Measurements from ENCODE around the gene PLA2R1.

The PLA2R1 gene

GRCh38 chr2:159926695-159927094 is 135.7 kb downstream of the PLA2R1 start:
- H3K27ac ChIP-seq (ENCODE audit: low read depth, low read length), result no peak overlapping the region
- no peak overlapping the region for H3K9ac ChIP-seq (ENCODE audit: low read depth, low read length)
- H3K9me3 ChIP-seq (ENCODE audit: control insufficient read depth, insufficient read depth, low read length), result no peaks in the 10 kb centered on the region
- H3K4me3 ChIP-seq (ENCODE audit: low read depth, low read length), result no peak overlapping the region
- no peaks in the 10 kb centered on the region for H3K27me3 ChIP-seq (ENCODE audit: control insufficient read depth, insufficient read depth, low read length)
- no peaks in the 10 kb centered on the region for H3K36me3 ChIP-seq (ENCODE audit: control insufficient read depth, insufficient read depth, low read length)
- H3K4me1 ChIP-seq (ENCODE audit: control insufficient read depth, insufficient read depth, low read length), result 0 out of 2 replicates have a peak, but pooled peaks cover 4% of the 10 kb centered on the region

- no peaks in the 10 kb centered on the region for H3K9me3 ChIP-seq (ENCODE audit: control insufficient read depth, insufficient read depth, low read length)
- H3K9ac ChIP-seq (ENCODE audit: low read depth, low read length), result no peak overlapping the region
- no peaks in the 10 kb centered on the region for H3K36me3 ChIP-seq (ENCODE audit: control insufficient read depth, insufficient read depth, low read length)
Observed at GRCh38 chr2:159925975-159926374, 136.4 kb downstream of the PLA2R1 start.

GRCh38 chr2:159922563-159922962 is 139.9 kb downstream of the PLA2R1 start:
- Histone ChIP-seq H3K9me3 (ENCODE audit: control insufficient read depth, insufficient read depth, low read length) (no peaks in the 10 kb centered on the region), H3K9ac (ENCODE audit: low read depth, low read length) (no peak overlapping the region), H3K27me3 (ENCODE audit: control insufficient read depth, insufficient read depth, low read length) (no peaks in the 10 kb centered on the region), H3K4me1 (ENCODE audit: control insufficient read depth, insufficient read depth, low read length) (0 out of 2 replicates have a peak, but pooled peaks cover 4% of the 10 kb centered on the region), H3K36me3 (ENCODE audit: control insufficient read depth, insufficient read depth, low read length) (no peaks in the 10 kb centered on the region), H3K4me3 (ENCODE audit: low read depth, low read length) (no peak overlapping the region), H3K27ac (ENCODE audit: low read depth, low read length) (no peak overlapping the region)

More at GRCh38 chr2:159925975-159926374, 136.4 kb downstream of the PLA2R1 start:
- no peak overlapping the region for H3K27ac ChIP-seq (ENCODE audit: low read depth, low read length)
- H3K4me1 ChIP-seq (ENCODE audit: control insufficient read depth, insufficient read depth, low read length), result 0 out of 2 replicates have a peak, but pooled peaks cover 4% of the 10 kb centered on the region
- no peak overlapping the region for H3K4me3 ChIP-seq (ENCODE audit: low read depth, low read length)
- no peaks in the 10 kb centered on the region for H3K27me3 ChIP-seq (ENCODE audit: control insufficient read depth, insufficient read depth, low read length)

- Histone ChIP-seq H3K27ac (ENCODE audit: low read depth, low read length) (no peak overlapping the region), H3K4me3 (ENCODE audit: low read depth, low read length) (no peak overlapping the region), H3K27me3 (ENCODE audit: control insufficient read depth, insufficient read depth, low read length) (no peaks in the 10 kb centered on the region), H3K9ac (ENCODE audit: low read depth, low read length) (no peak overlapping the region), H3K9me3 (ENCODE audit: control insufficient read depth, insufficient read depth, low read length) (no peaks in the 10 kb centered on the region), H3K36me3 (ENCODE audit: control insufficient read depth, insufficient read depth, low read length) (no peaks in the 10 kb centered on the region), H3K4me1 (ENCODE audit: control insufficient read depth, insufficient read depth, low read length) (0 out of 2 replicates have a peak, but pooled peaks cover 1% of the 10 kb centered on the region)
Observed at GRCh38 chr2:159921752-159922404, 140.5 kb downstream of the PLA2R1 start.

GRCh38 chr2:159916511-159916910 is 145.9 kb downstream of the PLA2R1 start:
- Histone ChIP-seq H3K27me3 (ENCODE audit: control insufficient read depth, insufficient read depth, low read length) (no peaks in the 10 kb centered on the region), H3K4me1 (ENCODE audit: control insufficient read depth, insufficient read depth, low read length) (no peaks in the 10 kb centered on the region), H3K36me3 (ENCODE audit: control insufficient read depth, insufficient read depth, low read length) (no peaks in the 10 kb centered on the region), H3K4me3 (ENCODE audit: low read depth, low read length) (no peak overlapping the region), H3K9ac (ENCODE audit: low read depth, low read length) (no peak overlapping the region), H3K27ac (ENCODE audit: low read depth, low read length) (no peak overlapping the region), H3K9me3 (ENCODE audit: control insufficient read depth, insufficient read depth, low read length) (no peaks in the 10 kb centered on the region)

- H3K9me3 ChIP-seq (ENCODE audit: control insufficient read depth, insufficient read depth, low read length), result no peaks in the 10 kb centered on the region
- no peak overlapping the region for H3K9ac ChIP-seq (ENCODE audit: low read depth, low read length)
- no peaks in the 10 kb centered on the region for H3K36me3 ChIP-seq (ENCODE audit: control insufficient read depth, insufficient read depth, low read length)
- H3K27ac ChIP-seq (ENCODE audit: low read depth, low read length), result no peak overlapping the region
- no peak overlapping the region for H3K4me3 ChIP-seq (ENCODE audit: low read depth, low read length)
- no peaks in the 10 kb centered on the region for H3K4me1 ChIP-seq (ENCODE audit: control insufficient read depth, insufficient read depth, low read length)
- H3K27me3 ChIP-seq (ENCODE audit: control insufficient read depth, insufficient read depth, low read length), result no peaks in the 10 kb centered on the region
Observed at GRCh38 chr2:159913900-159914299, 148.5 kb downstream of the PLA2R1 start.

- no peaks in the 10 kb centered on the region for H3K4me1 ChIP-seq (ENCODE audit: control insufficient read depth, insufficient read depth, low read length)
- no peak overlapping the region for H3K4me3 ChIP-seq (ENCODE audit: low read depth, low read length)
- H3K27ac ChIP-seq (ENCODE audit: low read depth, low read length), result no peak overlapping the region
- H3K36me3 ChIP-seq (ENCODE audit: control insufficient read depth, insufficient read depth, low read length), result no peaks in the 10 kb centered on the region
- no peaks in the 10 kb centered on the region for H3K9me3 ChIP-seq (ENCODE audit: control insufficient read depth, insufficient read depth, low read length)
- no peak overlapping the region for H3K9ac ChIP-seq (ENCODE audit: low read depth, low read length)
- peaks cover 3% of the 10 kb centered on the region; the same call in 1 of the 2 replicates for H3K27me3 ChIP-seq (ENCODE audit: control insufficient read depth, insufficient read depth, low read length)
Observed at GRCh38 chr2:159912580-159912979, 149.8 kb downstream of the PLA2R1 start.

- no peaks in the 10 kb centered on the region for H3K4me1 ChIP-seq (ENCODE audit: control insufficient read depth, insufficient read depth, low read length)
- no peaks in the 10 kb centered on the region for H3K9me3 ChIP-seq (ENCODE audit: control insufficient read depth, insufficient read depth, low read length)
- no peak overlapping the region for H3K4me3 ChIP-seq (ENCODE audit: low read depth, low read length)
- H3K27ac ChIP-seq (ENCODE audit: low read depth, low read length), result no peak overlapping the region
- H3K9ac ChIP-seq (ENCODE audit: low read depth, low read length), result no peak overlapping the region
- H3K27me3 ChIP-seq (ENCODE audit: control insufficient read depth, insufficient read depth, low read length), result peaks cover 3% of the 10 kb centered on the region; the same call in 1 of the 2 replicates
- no peaks in the 10 kb centered on the region for H3K36me3 ChIP-seq (ENCODE audit: control insufficient read depth, insufficient read depth, low read length)
Observed at GRCh38 chr2:159910951-159911350, 151.5 kb downstream of the PLA2R1 start.

- H3K9me3 ChIP-seq (ENCODE audit: control insufficient read depth, insufficient read depth, low read length), result no peaks in the 10 kb centered on the region
- no peaks in the 10 kb centered on the region for H3K36me3 ChIP-seq (ENCODE audit: control insufficient read depth, insufficient read depth, low read length)
- H3K4me1 ChIP-seq (ENCODE audit: control insufficient read depth, insufficient read depth, low read length), result no peaks in the 10 kb centered on the region
- H3K9ac ChIP-seq (ENCODE audit: low read depth, low read length), result no peak overlapping the region
- peaks cover 17% of the 10 kb centered on the region for H3K27me3 ChIP-seq (ENCODE audit: control insufficient read depth, insufficient read depth, low read length)
- H3K4me3 ChIP-seq (ENCODE audit: low read depth, low read length), result no peak overlapping the region
- no peak overlapping the region for H3K27ac ChIP-seq (ENCODE audit: low read depth, low read length)
Observed at GRCh38 chr2:159908623-159909022, 153.8 kb downstream of the PLA2R1 start.

- no peaks in the 10 kb centered on the region for H3K4me1 ChIP-seq (ENCODE audit: control insufficient read depth, insufficient read depth, low read length)
- no peaks in the 10 kb centered on the region for H3K9me3 ChIP-seq (ENCODE audit: control insufficient read depth, insufficient read depth, low read length)
Observed at GRCh38 chr2:159907909-159908308, 154.5 kb downstream of the PLA2R1 start.

GRCh38 chr2:159905926-159906714 is 156.3 kb downstream of the PLA2R1 start:
- Histone ChIP-seq H3K4me3 (ENCODE audit: low read depth, low read length) (no peak overlapping the region), H3K9me3 (ENCODE audit: control insufficient read depth, insufficient read depth, low read length) (no peaks in the 10 kb centered on the region), H3K4me1 (ENCODE audit: control insufficient read depth, insufficient read depth, low read length) (no peaks in the 10 kb centered on the region), H3K27ac (ENCODE audit: low read depth, low read length) (no peak overlapping the region), H3K27me3 (ENCODE audit: control insufficient read depth, insufficient read depth, low read length) (peaks cover 32% of the 10 kb centered on the region), H3K9ac (ENCODE audit: low read depth, low read length) (no peak overlapping the region), H3K36me3 (ENCODE audit: control insufficient read depth, insufficient read depth, low read length) (no peaks in the 10 kb centered on the region)

More at GRCh38 chr2:159907909-159908308, 154.5 kb downstream of the PLA2R1 start:
- no peak overlapping the region for H3K9ac ChIP-seq (ENCODE audit: low read depth, low read length)
- H3K4me3 ChIP-seq (ENCODE audit: low read depth, low read length), result no peak overlapping the region
- no peaks in the 10 kb centered on the region for H3K36me3 ChIP-seq (ENCODE audit: control insufficient read depth, insufficient read depth, low read length)
- no peak overlapping the region for H3K27ac ChIP-seq (ENCODE audit: low read depth, low read length)
- H3K27me3 ChIP-seq (ENCODE audit: control insufficient read depth, insufficient read depth, low read length), result peaks cover 24% of the 10 kb centered on the region
